ENCODE data around the gene PRIM2.
"Not testable (repeated sequence)": the region's sequence is repeated elsewhere in the genome, so short reads cannot be mapped to it uniquely, and the experiment has no call there.

Gene PRIM2, protein sequence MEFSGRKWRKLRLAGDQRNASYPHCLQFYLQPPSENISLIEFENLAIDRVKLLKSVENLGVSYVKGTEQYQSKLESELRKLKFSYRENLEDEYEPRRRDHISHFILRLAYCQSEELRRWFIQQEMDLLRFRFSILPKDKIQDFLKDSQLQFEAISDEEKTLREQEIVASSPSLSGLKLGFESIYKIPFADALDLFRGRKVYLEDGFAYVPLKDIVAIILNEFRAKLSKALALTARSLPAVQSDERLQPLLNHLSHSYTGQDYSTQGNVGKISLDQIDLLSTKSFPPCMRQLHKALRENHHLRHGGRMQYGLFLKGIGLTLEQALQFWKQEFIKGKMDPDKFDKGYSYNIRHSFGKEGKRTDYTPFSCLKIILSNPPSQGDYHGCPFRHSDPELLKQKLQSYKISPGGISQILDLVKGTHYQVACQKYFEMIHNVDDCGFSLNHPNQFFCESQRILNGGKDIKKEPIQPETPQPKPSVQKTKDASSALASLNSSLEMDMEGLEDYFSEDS

DNA sequence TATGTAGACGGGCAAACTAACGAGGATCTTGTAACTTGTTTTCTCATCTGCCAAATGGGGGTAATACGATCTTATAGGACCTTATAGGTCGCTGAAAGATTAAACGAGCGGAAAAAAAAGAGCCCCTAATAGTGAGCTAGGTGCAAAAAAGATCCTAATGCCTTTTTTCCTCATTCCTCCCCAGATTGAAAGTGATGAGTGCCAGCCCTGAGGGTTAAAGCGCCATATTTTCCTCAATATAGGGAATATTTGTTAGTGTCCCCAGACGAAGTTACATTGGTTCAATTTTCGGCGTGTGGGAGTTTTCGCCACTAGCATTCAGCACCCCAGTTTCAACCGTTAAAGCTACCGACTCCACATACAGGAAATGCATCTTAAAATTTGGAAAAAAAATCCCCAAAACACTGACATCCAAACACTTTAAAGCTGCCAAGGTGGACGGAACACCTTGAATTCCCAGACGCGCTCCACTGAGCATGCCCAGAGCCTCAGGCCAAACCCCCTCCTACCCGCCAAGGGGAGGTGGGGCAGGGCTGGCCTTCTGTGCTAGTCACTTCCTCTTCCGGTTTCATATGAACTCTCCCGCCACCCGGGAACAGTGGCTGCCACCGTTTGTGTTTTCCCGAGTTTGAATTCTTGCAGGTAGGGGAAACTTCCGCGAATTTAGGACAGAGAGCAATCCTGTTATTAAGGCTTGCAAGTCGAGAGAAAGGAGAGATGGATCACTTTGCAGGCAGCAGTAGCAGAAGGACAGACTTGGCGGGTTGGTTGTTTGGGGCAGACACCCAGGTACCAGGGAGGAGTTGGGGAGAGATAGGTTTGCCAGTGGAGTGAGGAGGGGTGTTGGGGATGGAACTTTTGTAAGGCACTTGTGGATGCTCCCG is at the start of gene PRIM2:
PRIM2 (plus strand) TSS at position 571 of the 884 bp plus-strand sequence. CDS start 816 bp downstream, outside the sequence.
- peak; percentile 67 to 81 (median 77) for DNase-seq (ENCODE audit: low read depth in 2 of 3, low spot score in 1 of 3)

DNA sequence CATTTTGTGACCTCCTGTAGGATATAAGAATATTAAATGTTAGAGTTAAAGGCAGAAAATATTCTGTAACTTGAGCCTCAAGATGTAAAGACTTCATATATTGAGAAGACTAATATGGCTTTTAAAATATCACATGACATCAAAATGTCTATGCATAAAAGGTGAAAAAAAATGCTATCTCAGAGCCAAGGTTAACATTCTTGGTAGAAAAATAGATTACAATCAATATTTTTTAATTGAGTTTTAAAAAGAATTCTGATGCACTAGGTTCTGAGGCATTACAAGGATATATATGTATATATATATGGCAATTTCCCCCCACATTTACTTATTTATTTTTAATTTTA is 49.2 kb upstream of the PRIM2 start:
- DNase-seq (ENCODE audit: low read depth in 2 of 3, low spot score in 1 of 3) = no peak

DNA sequence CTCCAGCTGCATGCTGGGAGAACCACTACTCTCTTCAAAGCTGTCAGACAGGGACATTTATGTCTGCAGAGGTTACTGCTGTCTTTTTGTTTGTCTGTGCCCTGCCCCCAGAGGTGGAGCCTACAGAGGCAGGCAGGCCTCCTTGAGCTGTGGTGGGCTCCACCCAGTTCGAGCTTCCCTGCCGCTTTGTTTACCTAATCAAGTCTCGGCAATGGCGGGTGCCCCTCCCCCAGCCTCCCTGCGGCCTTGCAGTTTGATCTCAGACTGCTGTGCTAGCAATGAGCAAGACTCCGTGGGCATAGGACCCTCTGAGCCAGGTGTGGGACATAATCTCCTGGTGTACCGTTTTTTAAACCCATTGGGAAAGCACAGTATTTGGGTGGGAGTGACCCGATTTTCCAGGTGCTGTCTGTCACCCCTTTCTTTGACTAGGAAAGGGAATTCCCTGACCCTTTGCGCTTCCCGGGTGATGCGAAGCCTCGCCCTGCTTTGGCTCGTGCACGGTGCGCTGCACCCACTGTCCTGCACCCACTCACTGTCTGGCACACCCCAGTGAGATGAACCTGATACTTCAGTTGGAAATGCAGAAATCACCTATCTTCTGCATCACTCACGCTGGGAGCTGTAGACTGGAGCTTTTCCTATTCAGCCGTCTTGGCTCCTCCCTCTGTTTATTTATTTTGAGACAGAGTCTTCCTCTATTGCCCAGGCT is 43.2 kb upstream of the PRIM2 start:
- not testable (repeated sequence) for DNase-seq (ENCODE audit: low read depth in 2 of 3, low spot score in 1 of 3)

DNA sequence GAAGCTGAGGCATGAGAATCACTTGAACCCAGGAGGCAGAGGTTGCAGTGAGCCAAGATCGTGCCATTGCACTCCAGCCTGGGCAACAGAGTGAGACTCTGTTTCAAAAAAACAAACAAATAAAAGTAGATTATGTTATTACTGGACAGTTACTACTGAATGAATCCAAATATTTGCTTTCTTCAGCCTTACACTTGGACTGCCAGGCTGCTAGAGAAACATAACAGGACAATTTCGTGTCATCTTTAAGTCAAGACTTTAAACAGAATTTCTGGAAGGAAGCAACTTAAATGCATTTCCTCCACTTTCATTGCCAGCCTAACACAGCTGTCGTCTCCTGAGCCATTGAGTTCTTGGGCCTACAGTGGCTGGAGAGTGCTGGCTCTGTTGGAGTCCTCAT is 42.0 kb upstream of the PRIM2 start:
- DNase-seq (ENCODE audit: low read depth in 2 of 3, low spot score in 1 of 3) = no peak

DNA sequence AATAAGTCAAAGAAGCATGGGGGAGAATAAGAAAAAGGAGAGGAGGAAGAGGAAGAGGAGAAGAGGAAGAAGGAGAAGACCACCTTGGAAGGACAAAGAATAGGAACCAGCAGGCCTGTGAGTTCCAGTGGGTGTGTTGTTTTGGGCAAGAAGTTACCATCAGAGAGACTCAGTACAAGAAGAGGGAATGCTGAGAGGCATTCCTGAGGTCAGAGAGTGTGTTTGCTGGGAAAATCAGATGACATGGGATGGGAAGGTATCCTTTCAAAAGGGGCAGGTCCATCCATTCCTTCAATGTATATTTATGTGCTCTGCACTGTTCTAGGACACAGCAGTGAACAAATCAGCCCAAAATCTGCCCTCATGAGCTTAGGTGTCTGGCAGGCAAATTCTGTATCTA is 40.5 kb upstream of the PRIM2 start:
- DNase-seq (ENCODE audit: low read depth in 2 of 3, low spot score in 1 of 3) = no peak

DNA sequence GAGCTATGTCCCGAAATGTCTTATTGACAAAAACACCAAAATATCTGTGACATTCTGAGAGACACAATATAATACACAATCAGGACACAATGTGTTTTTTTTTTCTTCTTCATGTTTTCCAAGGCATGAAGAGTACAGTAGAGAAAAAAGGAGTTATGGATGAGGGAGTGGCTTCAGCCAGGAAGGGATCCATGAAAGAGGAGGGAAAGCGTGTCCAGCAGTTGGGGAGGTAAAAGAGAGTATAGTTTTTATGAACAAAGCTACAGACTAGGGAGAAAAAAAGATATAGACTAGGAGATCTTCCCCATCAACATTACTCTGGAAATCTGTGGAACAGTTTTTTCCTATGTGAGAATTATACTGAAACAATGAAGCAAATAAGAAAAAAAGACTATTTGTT is 38.9 kb upstream of the PRIM2 start:
- no peak for DNase-seq (ENCODE audit: low read depth in 2 of 3, low spot score in 1 of 3)

DNA sequence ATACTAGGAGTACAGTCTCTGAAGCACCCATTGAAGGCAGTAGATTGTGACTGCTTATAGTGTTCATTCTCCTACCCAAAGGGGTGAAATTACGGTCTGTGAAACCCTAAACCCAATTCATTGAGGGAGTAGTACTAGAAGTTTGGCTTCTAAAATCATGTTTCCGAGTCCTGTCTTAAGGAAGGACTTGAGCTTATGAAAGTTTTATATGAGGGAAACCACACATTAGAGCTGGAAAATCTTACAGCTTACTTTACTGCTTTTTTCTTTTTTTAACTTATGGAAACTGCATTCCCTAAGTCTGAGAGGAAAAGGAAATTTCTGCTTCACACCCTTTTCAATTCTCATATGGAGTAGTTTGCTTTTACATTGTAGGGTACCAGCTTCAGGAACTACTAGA is 38.4 kb upstream of the PRIM2 start:
- DNase-seq (ENCODE audit: low read depth in 2 of 3, low spot score in 1 of 3) = no peak

DNA sequence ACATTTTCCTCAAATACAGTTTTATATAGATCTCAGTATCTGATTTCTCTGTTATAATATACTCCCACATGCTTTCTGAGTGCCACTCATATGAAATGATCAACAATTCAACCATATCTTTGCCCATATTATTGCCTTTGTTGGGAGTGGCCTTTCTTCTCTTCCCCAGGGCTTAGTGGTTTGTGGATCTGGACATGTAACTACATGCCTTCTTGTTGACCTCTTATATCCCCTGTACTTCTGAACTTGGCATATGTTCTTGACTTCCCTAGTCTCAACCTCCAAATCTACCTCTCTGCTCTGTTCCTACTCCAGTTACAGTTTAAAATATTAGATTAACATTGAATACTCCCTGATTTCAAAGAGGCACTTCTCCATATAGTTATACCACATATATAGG is 34.3 kb upstream of the PRIM2 start:
- no peak for DNase-seq (ENCODE audit: low read depth in 2 of 3, low spot score in 1 of 3)

DNA sequence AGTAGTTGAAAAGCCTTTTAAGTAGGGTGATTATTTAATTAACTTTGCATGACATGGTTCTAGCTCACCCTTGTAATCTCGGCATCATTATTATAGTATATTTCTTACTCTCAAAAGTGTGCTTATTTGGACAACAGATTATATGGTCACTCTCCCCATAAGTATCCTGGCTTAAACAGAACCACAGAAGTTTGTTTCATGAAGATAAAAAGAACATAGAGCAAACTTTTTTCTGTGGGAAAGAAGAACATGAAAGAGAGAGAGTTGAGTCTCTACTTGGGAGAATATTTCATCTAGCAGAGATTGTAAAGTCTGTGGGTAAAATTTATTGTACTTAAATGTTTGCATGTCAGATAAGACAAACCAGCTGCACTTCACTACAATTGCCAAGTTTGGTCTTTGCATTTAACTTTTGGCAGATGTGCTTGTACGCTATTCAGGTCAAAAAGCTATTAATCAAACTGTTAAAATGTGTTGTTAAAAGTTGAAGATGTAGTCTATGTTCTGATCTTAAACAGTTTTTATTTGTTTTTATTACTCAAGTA is 33.4 kb upstream of the PRIM2 start:
- no peak for DNase-seq (ENCODE audit: low read depth in 2 of 3, low spot score in 1 of 3)

DNA sequence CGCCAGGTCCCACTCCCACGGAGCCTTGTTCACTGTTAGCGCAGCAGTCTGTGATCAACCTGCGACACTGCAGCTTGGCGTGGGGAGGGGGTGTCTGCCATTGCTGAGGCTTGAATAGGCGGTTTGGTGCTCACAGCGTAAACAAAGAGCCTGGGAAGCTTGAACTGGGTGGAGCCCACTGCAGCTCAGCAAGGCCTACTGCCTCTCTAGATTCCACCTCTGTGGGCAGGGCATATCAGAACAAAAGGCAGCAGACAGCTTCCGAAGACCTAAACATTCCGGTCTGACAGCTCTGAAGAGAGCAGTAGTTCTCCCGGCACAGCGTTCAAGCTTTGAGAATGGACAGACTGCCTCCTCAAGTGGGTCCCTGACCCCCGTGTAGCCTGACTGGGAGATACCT is 29.3 kb upstream of the PRIM2 start:
- DNase-seq (ENCODE audit: low read depth in 2 of 3, low spot score in 1 of 3) = not testable (repeated sequence)

DNA sequence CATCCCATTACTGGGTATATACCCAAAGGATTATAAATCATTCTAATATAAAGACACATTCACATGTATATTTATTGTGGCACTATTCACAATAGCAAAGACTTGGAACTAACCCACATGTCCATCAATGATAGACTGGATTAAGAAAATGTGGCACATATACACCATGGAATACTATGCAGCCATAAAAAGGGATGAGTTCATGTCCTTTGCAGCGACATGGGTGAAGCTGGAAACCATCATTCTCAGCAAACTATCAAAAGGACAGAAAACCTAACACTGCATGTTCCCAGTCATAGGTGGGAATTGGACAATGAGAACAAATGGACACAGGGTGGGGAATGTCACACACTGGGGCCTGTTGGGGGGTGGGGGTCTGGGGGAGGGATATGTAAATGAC is 24.0 kb upstream of the PRIM2 start:
- not testable (repeated sequence) for DNase-seq (ENCODE audit: low read depth in 2 of 3, low spot score in 1 of 3)

DNA sequence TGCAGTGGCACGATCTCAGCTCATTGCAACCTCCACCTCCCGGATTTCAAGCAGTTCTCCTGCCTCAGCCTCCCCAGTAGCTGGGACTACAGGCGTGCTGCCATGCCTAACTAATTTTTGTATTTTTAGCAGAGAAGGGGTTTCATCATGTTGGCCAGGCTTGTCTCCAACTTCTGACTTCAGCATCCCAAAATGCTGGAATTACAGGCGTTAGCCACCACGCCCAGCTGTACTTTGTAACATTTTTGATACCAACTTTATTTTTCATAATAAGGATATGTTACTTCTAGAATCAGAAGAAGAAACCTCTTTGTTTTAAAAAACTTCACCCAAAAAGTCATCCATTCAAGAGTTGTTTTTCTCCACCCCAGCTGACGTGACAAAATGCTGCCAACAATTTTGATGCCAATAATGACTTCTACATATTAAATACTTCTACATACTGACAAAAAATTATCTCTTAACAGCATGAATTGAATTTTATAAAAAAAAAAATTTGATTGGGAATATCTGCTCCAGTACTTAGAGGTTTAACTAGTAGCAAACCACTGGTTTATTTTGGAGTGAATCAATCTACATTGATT is 22.5 kb upstream of the PRIM2 start:
- no peak for DNase-seq (ENCODE audit: low read depth in 2 of 3, low spot score in 1 of 3)

DNA sequence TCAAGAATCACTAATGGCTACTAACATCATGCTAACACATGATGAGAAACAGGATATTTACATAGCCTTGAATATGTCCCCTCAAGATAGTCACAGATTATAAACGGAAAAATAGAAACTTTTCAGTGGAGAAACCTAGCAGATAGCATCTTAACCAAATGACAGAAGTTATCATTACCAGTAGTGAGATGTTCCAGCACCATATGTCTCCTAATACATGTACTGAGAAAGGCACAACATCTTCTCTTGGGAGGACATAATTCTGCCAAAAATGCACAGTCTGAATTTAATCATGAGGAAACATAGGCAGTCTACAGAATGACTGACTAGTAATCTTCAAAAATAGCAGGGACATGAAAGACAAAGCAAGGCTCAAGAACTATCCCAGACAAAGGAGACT is 19.9 kb upstream of the PRIM2 start:
- DNase-seq (ENCODE audit: low read depth in 2 of 3, low spot score in 1 of 3) = no peak

DNA sequence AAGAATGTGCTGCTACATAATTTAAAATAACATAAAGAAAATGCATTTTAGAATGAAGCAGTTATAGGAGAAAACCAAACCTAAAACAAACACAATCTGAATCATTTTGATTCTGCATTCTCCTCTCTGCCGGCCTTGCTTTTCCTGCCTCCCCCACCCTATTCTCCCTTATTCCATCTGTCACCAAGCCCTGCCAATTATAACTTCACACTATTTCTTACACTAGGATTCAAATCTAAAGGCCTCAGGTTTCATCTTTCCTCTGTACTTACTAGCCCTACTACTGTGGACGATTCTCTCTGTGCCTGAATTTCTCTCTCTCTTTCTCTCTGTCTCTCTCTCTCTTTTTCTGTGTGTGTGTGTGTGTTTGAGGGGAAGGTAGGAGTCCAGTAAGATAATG is 18.7 kb upstream of the PRIM2 start:
- no peak for DNase-seq (ENCODE audit: low read depth in 2 of 3, low spot score in 1 of 3)

DNA sequence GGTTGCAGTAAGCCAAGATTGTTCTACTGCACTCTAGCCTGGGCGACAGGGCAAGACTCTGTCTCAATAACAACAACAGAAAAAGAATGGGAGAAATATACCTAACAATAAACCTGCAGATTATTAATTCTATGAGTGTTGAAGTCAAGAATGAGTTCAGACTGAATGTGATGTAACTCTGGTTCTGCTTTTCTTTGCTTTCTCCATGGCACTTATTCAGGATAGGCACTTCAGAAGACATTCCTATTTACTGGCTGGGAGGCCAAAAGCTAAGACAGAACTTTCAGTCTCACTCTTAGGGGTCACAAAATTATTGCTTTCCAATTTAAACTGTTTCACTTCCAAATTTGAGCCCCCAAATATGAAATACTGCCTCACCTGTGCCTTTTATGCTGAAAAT is 15.7 kb upstream of the PRIM2 start:
- no peak for DNase-seq (ENCODE audit: low read depth in 2 of 3, low spot score in 1 of 3)

DNA sequence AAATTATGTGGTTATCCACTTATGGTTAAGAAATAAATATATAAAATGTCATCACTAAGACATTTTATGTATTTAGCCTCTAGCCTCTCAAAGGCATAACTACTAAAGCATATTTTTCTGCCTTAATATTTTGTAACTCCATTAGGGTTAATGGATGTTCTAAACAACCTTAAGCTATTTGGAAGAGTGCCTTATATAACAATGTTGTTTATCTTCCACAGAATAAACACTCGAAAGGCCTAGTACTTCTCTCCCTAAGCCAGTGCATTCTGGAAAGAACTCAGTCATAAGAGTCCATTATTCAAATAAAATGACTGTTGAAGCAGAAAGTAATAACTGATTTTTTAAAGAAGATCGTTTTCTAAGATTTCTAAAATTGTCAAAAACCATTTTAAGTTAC is 15.0 kb upstream of the PRIM2 start:
- DNase-seq (ENCODE audit: low read depth in 2 of 3, low spot score in 1 of 3) = no peak

DNA sequence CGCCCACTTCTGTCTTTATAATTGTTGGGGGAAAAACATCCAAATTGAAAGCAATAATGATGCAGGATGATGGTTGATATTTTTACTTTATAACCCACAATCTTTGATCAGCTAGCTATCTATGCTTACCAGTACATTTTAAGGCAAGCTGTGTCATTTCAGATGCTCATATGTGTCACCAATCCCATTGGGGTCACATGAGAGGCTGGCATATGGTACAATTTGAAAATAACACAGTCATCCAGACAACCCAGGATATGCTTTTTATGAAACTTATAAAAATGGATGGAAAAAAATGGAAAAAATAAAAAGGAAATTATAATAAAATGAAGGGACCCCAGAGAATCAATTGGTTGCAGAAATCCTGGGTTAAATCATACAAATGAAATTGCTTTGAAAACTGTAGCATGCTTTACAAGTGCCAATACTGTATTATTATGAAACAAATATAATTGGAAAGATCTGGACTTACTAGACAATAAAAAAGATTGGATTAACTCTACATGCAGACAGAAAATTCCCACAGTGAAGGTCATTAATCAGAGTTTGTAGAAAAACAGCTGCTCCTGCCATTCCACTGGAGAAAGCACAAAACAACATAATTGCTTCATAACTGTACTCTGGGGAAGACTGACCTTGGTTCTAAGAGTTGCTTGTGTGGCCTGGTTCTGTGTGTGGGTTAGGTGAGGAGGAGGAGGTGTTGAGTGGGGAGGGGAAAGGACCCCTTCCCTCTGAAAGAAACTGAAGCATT is 13.3 kb upstream of the PRIM2 start:
- no peak for DNase-seq (ENCODE audit: low read depth in 2 of 3, low spot score in 1 of 3)

DNA sequence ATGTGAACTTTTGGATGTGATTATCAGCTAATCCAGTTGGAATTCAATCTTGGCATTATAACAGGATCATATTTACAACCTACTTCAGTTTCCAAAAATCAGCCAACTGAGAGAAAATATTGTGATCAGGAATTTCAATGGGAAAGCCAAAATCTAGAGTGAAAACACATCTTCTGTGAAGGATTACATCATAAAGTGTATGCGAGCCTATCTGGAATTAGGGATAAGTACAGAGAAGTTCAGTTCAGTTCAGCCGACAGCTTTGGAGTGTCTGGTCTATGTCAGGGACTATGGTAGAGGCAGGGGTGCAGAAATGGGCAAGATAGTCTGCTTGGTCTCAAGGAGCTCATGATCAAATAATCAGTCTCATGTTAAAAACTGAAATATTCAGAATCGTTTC is 12.3 kb upstream of the PRIM2 start:
- no peak for DNase-seq (ENCODE audit: low read depth in 2 of 3, low spot score in 1 of 3)

DNA sequence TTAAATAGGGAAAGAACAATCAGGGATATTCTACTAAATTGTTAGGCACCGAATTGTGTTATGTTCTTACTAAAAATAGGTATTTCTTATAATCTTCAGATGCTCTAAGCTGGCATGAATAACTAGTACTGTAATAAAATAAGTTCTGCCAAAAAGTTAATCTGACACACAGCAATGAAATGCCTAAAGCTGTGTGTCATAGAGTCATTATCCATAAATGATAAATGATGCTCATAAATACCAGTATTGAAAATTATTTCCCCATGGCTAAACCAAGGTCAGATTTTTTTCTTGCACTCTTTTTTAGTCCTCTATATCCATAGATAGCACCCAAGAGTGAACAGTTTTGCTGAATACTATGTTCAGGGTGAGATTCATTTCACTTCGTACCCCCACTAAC is 11.7 kb upstream of the PRIM2 start:
- no peak for DNase-seq (ENCODE audit: low read depth in 2 of 3, low spot score in 1 of 3)

DNA sequence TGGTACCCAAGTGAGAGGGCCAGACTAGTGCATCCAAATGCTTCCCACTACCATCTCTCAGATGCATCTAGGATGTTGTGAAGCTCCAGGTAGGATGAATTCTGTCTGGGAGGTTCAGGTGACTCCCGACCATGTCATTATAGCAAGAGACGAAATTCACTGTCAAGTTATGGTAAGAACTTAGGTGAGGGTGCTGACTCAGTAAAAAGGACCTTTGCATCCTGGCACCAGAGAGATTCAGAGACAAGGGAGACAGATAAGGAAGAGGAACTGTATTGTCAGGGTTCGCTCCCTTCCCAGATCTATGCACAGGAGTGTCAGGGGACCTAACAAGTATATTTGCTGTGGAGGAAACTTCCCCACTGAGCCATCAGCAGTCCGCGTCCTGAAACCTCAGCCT is 11.2 kb upstream of the PRIM2 start:
- no peak for DNase-seq (ENCODE audit: low read depth in 2 of 3, low spot score in 1 of 3)
